Activated CD8-positive, alpha-beta T cell treated with anti-CD3 and anti-CD28 coated beads for 36 hours (primary cell): Measurements from ENCODE around the gene CYP2W1. TPM values are rescaled to one million over a fixed set of nuclear protein-coding genes. Genes with fewer than 3 reads are reported as not detected.

Source experiments
- ATAC-seq: fragments of 200-7000 bp; cut with Tn5 transposase; one replicate; pipeline ENCODE4 v1.10.0; 2021; ENCODE audit warnings: mild to moderate bottlenecking, moderate library complexity
- CTCF ChIA-PET: fragments of 350-600 bp; sonication (Branson Sonifier 250); formaldehyde crosslinking; loops from one replicate; lab custom pipeline; 2021; ENCODE audit warnings: antibody characterized with exemption; lab: Charles Lee
- POLR2A ChIA-PET: fragments of 350-600 bp; sonication (Branson Sonifier 250); formaldehyde crosslinking; loops from one replicate; lab custom pipeline; 2021; ENCODE audit warnings: antibody characterized with exemption; lab: Charles Lee
- DNase-seq: peaks from one replicate; pipeline ENCODE4 v3.0.0-alpha.2; 2020
- H3K27ac Mint-ChIP-seq: one replicate; pipeline ENCODE4 v1.8.0; 2021; ENCODE audit warnings: mild to moderate bottlenecking, mixed read lengths
- H3K27me3 Mint-ChIP-seq: one replicate; pipeline ENCODE4 v1.8.0; 2021; ENCODE audit warnings: mixed read lengths
- H3K36me3 Mint-ChIP-seq: one replicate; pipeline ENCODE4 v1.8.0; 2021; ENCODE audit warnings: low read depth, mixed read lengths
- H3K4me1 Mint-ChIP-seq: one replicate; pipeline ENCODE4 v1.8.0; 2021; ENCODE audit warnings: low read depth, mixed read lengths
- H3K4me3 Mint-ChIP-seq: one replicate; pipeline ENCODE4 v1.8.0; 2021; ENCODE audit warnings: mild to moderate bottlenecking, moderate library complexity, mixed read lengths
- H3K9me3 Mint-ChIP-seq: one replicate; pipeline ENCODE4 v1.8.0; 2021; ENCODE audit warnings: mixed read lengths
- CTCF ChIP-seq: fragments of 200-600 bp; IDR thresholded peaks from one replicate; pipeline ENCODE4 v1.8.0; 2022; ENCODE audit warnings: antibody characterized with exemption, mild to moderate bottlenecking
- intact Hi-C: fragments of 100-400 bp; cut with micrococcal nuclease; formaldehyde crosslinking; loops from one replicate; pipeline ENCODE4 v1.10.0; 2022
- total RNA-seq, 2 experiments: library from RNA; stranded (reverse); gene quantifications; one replicate each; pipeline ENCODE4 v1.2.3, GENCODE V29; 2021

CYP2W1 gene
- total RNA-seq, 2 experiments from 2014 or later = not detected

- CTCF ChIA-PET = interaction anchor here (7.5 kb wide), 1 partner anchor 13 kb away, joined by 67 read pairs; no protein-coding TSS in a partner anchor
- POLR2A ChIA-PET = no interaction called here
These were observed 3.0 kb upstream of the CYP2W1 start for GRCh38 chr7:979886-980571.

GRCh38 chr7:981793-982510 lies 1.0 kb upstream of the CYP2W1 start:
- Mint-ChIP-seq H3K36me3 (no peaks in the 10 kb centered on the region), H3K4me3 (no peak overlapping the region), H3K9me3 (no peaks in the 10 kb centered on the region), H3K27me3 (peaks cover 4% of the 10 kb centered on the region), H3K27ac (no peak overlapping the region), H3K4me1 (peaks cover 3% of the 10 kb centered on the region)
- intact Hi-C loops = no loop called here
- DNase-seq = no peak
- no peak for ATAC-seq
- ChIA-PET CTCF (interaction anchor here (1.1 to 1.2 kb wide), 2 partner anchors 11 to 195 kb away, joined by 3 to 4 read pairs; no protein-coding TSS in a partner anchor), POLR2A (no interaction called here)
- no peak for TF ChIP-seq CTCF

More at GRCh38 chr7:979886-980571, 3.0 kb upstream of the CYP2W1 start:
- no peaks in the 10 kb centered on the region for H3K4me1 Mint-ChIP-seq
- no peak for TF ChIP-seq CTCF
- H3K36me3 Mint-ChIP-seq = no peaks in the 10 kb centered on the region
- H3K27ac Mint-ChIP-seq = no peak overlapping the region
- no peak overlapping the region for H3K4me3 Mint-ChIP-seq
- intact Hi-C loops = no loop called here
- ATAC-seq (no peak), DNase-seq (no peak)
- no peaks in the 10 kb centered on the region for H3K9me3 Mint-ChIP-seq
- H3K27me3 Mint-ChIP-seq = no peaks in the 10 kb centered on the region

- no peak overlapping the region for H3K27ac Mint-ChIP-seq
- no peaks in the 10 kb centered on the region for H3K36me3 Mint-ChIP-seq
- ChIA-PET POLR2A (no interaction called here), CTCF (interaction anchor here (0.6 to 1.2 kb wide), 3 partner anchors 10 to 194 kb away, joined by 3 to 4 read pairs (median 3); no protein-coding TSS in a partner anchor)
- no peak for TF ChIP-seq CTCF
- H3K4me1 Mint-ChIP-seq = peaks cover 3% of the 10 kb centered on the region
- no peaks in the 10 kb centered on the region for H3K9me3 Mint-ChIP-seq
- DNase-seq (no peak), ATAC-seq (no peak)
- H3K27me3 Mint-ChIP-seq = peaks cover 4% of the 10 kb centered on the region
- no peak overlapping the region for H3K4me3 Mint-ChIP-seq
- intact Hi-C loops = no loop called here
These were observed 424 bp upstream of the CYP2W1 start for GRCh38 chr7:982511-983003.

- ATAC-seq (no peak), DNase-seq (no peak)
- Mint-ChIP-seq H3K27me3 (peaks cover 4% of the 10 kb centered on the region), H3K4me1 (peaks cover 3% of the 10 kb centered on the region), H3K36me3 (no peaks in the 10 kb centered on the region), H3K9me3 (no peaks in the 10 kb centered on the region), H3K4me3 (no peak overlapping the region), H3K27ac (no peak overlapping the region)
- intact Hi-C loops = no loop called here
- POLR2A ChIA-PET = interaction anchor here (2.9 kb wide), 1 partner anchor 8 kb away, joined by 10 read pairs; the partner anchor contains the start of gene COX19
- no peak for TF ChIP-seq CTCF
- CTCF ChIA-PET = no interaction called here
These were observed 663 bp downstream of the CYP2W1 start for GRCh38 chr7:983616-984071.
